ENCODE results near the gene PPP1R26.
"Not testable (repeated sequence)": the region's sequence is repeated elsewhere in the genome, so short reads cannot be mapped to it uniquely, and the experiment has no call there.

The PPP1R26 gene

DNA sequence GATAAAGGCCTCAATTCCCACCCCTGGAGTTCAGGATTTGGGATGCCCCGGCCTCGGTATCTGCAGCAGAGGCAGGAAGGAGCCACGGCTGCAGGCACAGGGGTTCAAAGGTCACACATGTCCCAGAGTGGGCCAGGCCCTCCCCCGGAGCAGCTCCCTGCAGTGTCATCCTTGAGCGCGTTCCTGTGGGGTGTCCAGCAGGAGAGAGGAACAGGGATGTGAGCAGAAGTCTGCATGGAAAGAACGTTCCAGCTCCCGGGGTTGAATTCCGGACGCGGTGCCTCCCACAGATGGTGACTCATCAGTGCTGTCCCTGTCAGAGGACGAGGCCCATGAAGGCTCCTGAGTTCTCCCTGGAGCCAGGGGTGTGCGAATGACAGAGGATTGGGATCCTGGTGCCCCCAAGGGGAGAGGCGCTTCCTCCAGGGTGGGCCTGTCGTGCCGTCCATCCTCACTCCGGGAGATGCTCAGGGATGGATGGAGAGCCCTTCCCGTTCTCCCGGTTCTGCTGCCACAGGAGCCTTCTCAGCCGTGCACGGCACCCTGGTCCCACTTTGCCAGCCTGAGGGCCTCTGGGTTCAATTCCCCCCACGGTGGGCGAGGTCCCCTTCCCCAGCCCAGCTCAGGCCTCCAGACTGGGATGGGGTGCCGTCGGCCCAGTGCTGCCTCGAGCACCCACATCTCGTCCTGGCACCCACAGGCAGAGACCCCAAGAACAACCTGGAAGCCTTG is 44.7 kb downstream of the PPP1R26 start:
- DNase-seq, result no peak

DNA sequence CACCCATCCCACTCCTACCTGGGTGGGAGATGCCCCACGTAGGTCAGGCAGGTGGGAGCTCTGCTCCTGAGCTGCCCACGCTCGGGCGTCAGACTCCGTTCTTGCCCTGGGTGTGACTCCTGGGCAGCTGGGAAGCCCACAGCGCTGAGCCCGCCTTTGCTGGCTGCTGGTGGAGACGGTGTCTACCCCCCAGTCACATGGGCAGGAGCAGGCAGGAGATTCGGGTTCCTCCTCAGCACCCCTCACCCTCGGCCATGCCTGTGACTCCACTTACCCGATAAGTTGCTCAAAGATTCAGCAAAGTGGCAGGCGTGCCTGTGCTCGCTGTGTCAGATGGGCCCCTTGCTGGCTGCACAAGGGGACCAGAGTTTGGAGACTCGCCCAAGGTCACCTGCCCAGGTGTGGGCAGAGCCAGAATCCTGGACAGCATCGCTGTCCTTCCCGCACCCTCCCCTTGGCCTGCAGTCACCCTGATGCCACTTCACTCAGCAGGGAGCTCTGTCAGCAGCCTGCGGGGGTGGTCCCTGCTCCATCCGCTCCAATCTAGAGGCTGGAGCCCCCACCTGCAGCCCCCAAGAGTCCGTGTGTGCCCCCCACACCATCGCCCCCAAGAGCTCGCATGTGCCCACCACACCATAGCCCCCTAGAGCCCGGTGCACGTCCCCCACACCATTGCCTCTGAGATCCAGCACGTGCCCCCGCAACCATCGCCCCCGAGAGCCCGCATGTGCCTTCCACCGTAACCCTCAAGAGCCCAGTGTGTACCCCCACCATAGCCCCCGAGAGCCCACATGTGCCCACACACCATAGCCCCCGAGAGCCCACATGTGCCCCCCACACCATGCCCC is 45.9 kb downstream of the PPP1R26 start:
- no peak for DNase-seq

DNA sequence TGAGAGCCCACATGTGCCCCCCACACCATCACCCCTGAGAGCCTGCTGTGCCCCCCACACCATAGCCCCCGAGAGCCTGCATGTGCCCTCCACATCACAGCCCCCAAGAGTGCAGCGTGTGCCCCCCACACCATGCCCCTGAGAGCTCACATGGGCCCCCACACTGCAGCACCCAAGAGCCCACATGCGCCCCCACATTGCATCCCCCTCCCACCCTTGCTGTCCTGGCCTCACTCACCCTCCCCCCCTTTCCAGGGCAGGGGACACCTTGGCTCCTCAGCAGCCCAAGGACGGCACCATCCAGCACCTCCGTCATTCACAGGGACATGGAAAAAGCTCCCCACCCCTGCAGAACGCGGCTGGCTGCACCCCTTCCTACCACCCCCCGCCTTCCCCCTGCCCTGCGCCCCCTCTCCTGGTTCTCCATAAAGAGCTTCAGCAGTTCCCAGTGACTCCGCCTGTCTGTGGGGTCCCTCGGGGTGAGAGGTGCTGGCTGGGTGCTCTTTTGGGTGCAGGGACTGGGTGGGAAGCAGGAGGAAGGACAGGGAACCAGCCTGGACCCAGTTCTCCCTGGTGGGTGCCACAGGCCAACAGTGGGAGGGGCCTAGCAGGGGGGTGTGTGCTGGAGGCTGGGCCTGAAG is 46.6 kb downstream of the PPP1R26 start:
- no peak for DNase-seq

DNA sequence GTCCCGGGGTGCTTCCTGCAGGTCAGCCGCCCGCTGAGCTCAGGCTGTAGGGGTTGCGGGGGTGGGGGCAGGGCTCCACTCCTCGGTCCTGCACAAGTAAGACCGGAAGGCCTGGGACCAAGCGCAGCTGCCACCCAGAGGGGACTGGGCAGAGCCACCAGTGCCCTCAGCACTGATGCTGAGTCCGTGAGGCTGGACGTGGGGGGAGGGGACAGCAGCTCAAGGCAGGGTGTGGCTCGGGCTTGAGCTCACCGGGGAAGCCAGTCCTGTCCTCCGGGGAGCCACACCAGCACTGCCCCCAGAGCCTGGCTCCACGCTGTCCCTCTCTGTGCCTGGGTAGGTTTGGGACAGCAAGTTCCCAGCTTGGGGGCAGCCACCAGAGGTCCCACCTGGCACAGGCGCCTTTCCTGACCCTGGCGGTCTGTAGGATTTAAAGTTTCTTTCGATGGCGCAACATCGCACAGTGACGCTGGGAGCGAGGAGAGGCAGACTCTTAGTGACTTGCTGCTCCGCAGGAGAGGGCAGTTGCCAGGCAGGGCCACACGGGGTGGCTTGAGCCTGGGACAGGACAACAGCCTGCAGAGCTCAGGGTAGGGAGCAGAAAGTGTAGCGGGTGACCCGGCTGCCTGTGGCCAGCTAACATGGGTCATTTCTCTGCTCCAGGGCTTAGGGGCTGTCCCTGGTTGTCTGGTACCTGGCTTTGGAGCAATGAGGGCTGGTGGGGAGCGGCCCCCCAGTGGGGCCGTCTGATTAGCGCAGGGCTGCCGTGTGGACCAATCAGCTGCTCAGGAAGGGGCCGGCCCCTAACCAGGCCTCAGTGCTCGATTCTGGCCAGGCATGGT is 47.4 kb downstream of the PPP1R26 start:
- DNase-seq, result no peak

DNA sequence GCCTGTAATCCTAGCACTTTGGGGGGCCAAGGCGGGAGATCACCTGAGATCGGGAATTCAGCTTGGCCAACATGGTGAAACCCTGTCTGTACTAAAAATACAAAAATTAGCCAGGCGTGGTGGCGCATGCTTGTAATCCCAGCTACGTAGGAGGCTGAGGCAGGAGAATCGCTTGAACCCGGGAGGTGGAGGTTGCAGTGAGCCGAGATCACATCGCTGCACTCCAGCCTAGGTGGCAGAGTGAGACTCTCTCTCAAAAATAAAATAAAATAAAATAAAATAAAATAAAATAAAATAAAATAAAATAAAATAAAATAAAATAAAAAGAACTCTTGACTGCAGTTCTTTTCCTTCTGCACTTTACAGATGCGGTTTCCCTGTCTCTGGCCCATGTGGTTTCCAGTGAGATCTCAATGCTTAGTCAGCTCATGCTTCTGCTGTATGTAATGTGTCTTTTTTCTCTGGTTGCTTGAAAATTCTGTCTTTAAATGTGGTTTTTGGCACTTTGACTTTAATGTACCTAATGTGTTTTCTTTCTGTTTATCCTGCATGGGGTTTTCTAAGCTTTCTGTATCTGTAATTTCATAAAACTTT is 49.4 kb downstream of the PPP1R26 start:
- not testable (repeated sequence) for DNase-seq

DNA sequence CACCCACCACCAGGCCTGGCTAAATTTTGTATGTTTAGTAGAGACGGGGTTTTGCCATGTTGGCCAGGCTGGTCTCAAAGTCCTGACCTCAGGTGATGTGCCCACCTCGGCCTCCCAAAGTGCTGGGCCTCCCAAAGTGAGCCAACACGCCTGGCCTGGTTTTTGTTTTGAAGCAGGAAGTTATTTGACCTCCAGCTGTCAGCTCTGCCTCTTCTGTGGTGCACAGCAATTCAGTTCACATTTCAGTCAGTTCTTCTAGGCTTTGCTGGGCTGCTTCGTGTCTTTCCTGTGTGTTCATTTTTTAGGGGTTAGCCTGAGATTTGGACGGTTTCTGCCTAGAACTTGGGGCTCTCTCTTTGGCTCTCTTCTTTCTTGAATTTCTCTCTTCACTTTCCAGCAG is 50.6 kb downstream of the PPP1R26 start:
- no peak for DNase-seq

DNA sequence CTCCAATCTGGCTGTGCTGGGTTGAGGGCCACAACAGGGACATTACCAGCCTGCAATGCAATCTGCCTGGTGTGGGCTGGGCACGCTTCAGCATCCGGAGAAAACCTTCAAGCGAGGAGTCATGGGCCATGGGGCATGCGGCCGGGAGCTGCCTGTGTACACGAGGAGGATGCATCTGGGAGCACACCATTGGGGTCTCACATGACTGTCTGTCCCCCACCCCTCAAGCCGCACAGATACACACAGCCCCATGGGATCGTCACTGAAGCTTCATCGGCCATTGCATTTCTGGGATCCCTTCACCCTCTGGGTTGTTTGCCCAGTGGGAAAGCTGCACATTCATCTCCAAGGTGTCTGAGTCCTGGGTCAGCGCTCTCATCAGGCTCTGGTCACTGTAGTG is 51.5 kb downstream of the PPP1R26 start:
- DNase-seq, result no peak

DNA sequence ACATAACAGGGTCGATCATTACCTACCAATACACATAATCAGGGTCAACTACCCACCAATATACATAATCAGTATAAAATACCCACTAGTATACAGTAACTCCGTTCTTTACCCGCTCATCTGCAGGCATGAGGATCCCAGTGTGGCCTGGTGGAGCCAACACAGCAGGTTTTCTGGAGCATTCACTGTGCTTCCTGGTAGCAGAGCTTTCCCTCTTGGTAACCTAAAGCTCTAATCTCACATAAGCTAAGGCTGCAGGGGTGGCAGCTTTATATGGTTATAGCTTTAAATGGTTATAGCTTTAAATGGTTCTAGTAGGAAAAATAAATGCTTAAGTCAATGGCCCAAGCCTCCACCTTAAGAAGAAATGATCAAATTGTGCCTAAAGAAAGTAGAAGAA is 53.5 kb downstream of the PPP1R26 start:
- no peak for DNase-seq

DNA sequence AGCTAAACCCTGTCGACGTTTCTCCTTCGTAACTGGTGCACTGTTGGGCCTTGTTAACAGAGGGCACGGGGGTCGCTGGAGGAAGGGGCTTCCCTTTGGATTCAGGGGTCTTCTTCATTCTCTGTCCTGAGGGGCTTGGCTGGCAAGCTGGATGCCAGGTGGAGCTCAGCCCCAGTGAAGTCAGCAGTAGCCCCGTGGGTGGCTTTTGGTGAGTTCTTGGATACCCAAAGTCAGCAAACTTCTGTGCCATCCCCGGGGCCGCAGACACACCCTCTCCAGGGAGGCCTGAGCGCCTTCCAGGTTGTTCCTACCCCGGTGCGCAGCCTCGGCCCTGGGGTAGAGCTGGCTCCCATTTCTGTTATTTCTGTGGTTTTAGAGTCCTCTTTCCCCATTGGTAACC is 54.1 kb downstream of the PPP1R26 start:
- no peak for DNase-seq

DNA sequence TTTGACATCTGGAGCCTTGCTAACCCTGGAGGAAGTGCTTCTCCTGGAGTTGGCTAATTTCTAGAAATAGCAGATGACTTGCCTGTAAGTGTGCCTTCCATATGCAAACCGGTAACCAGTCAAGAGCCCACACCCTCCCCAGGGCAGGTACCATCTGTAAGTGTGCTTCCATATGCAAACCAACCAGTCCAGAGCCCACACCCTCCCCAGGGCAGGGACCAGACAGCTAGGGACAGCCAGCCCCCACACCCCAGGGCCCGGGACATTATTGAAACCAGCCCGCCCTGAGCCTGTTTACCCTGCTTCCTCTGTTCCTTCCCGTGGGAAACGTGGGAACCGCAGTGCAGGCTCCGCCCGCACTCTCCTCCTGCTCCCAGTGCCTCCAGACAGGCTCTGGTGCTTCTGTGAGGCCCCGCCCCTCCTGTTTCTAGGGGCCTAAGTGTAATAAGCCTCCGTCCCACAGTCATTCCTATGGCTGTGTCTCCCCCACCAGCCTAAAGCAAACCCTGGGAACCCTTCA is 54.7 kb downstream of the PPP1R26 start:
- DNase-seq, result not testable (repeated sequence)

DNA sequence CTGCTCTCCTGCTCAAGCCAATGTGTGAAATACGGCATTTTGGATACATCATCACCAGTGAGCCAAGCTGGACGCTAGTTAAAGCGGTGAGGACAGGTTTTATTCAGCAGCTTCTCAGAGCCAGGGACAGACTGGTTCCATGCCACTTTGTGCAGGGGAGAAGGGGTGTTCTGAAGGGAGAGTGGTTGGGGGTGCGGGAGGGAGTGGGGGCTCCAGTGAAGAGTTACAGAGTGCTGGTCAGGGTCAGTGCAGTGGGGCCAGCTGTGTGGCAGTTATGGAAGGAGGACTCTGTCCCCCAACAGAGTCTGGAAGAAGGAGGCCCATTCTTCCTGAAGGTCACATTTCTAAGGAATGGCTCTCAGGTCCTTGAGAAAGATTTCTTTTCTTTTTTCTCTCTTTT is 55.2 kb downstream of the PPP1R26 start:
- DNase-seq, result not testable (repeated sequence)

DNA sequence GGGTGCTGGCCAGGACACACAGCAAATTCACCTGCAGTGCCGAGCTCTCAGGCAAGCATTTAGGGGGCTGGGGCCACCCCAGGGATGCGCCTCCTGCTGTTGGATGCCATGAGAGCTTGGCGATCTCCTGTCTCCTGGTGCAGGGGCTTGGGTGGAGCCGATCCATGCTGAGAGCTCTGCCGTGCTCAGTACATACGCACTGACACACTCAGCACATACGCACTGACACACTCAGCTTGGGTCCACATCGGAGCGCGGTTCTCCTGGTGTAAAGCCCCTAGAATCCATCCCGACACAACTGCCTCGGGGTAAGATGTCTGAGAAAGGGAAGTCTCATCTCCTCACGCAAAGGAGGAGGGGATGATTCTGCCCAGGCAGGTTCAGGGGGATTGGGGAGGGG is 56.0 kb downstream of the PPP1R26 start:
- DNase-seq, result not testable (repeated sequence)

DNA sequence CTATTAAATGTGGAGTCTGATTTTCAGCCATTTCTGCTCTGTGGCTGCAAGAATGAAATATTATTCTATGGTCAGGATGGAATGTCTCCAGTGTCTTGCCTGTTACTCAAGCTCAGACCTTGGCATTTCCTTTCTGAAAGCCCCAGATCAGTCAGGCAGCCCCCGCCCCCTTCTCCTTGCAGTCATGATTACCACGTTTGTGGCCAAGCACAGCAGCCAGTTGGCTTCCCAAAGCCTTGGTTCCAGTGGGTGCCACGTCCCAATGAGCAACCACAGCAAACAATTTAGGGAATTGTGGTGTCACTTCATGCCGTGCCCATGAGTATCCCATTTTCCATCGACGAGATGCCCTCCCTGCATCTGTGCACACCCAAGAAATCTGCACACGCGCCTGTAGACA is 56.6 kb downstream of the PPP1R26 start:
- DNase-seq, result no peak
